GM12874 (cell line): ENCODE data around the gene NDOR1.

ENCODE experiments used
- TF ChIP-seq, protein P1 (sequence below): IDR thresholded peaks from 2 replicates; pipeline ENCODE4 v1.5.1; 2011; ENCODE audit warnings: low read depth, mild to moderate bottlenecking, control low read depth, low read length, moderate library complexity; ENCODE audit not compliant: insufficient read depth

The NDOR1 gene

DNA sequence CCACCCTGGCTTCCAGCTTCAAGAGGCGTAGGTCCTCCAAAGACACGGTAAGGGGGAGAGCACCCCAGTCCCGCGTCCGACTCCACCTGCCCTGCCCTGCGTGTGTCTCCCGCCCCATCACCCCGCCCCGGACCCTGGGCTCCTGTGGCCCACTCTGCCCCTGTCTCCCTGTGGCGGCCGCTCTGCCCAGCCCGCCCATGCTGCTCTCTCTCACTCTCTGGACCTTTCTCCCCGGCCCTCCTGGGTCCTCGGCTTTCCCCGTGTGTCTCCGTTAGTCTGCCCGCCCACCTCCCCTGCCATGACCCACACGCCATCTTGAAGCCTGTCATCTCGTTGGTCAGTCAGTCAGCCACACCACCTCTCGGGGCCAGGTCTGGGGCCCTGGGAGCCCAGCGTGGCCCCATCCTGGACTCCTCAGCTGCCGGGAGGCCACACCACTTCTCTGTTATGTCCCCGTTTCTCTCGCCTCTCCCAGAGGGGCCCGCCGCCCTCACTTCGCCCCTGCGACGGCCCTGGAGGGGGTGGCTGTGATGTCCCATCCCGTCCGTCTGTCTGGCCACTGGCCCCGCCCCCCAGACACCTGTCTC is 40.2 kb upstream of the NDOR1 start:
- TF ChIP-seq, protein P1, sequence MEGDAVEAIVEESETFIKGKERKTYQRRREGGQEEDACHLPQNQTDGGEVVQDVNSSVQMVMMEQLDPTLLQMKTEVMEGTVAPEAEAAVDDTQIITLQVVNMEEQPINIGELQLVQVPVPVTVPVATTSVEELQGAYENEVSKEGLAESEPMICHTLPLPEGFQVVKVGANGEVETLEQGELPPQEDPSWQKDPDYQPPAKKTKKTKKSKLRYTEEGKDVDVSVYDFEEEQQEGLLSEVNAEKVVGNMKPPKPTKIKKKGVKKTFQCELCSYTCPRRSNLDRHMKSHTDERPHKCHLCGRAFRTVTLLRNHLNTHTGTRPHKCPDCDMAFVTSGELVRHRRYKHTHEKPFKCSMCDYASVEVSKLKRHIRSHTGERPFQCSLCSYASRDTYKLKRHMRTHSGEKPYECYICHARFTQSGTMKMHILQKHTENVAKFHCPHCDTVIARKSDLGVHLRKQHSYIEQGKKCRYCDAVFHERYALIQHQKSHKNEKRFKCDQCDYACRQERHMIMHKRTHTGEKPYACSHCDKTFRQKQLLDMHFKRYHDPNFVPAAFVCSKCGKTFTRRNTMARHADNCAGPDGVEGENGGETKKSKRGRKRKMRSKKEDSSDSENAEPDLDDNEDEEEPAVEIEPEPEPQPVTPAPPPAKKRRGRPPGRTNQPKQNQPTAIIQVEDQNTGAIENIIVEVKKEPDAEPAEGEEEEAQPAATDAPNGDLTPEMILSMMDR = no peak

DNA sequence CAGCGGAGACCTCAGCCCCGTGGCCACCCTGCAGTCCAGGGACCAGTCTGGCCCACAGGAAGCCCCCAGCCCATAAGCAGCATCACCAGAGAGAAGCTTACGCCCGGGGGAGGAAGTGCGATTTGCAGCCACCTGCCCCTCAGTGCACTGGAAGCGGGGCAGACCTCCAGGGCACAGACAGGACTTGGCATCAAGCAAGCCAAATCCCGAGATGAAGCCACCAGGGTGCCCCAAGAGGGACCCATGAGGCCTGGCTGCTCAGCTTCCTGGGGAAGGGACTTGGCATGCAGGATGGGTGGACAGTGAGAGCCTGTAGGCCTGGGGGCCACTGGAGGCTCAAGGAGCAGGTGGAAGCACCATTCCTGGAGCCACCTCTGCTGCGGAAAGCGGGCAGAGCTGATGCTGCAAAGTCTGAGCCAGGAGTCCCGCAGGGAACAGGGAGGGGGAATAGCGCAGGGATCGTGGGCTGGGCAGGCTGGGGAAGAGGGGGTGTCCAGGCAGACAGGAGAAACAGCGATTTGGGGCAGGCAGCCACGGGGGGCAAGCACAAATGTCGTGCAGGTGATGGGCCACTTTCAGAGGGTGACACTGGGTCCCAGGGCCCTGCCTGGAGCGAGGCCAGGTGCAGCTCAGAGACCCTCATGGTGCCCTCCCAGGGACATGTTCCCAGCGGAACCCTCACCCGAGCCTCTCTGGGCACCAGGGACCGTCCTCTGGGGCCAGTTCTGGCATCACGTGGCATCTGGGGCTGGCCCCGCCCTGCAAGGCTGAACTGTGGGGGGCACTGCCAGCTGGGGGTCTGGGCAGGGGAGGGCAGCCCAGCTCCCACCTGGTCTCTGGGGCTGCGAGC is 38.9 kb upstream of the NDOR1 start:
- TF ChIP-seq, protein P1 = no peak

DNA sequence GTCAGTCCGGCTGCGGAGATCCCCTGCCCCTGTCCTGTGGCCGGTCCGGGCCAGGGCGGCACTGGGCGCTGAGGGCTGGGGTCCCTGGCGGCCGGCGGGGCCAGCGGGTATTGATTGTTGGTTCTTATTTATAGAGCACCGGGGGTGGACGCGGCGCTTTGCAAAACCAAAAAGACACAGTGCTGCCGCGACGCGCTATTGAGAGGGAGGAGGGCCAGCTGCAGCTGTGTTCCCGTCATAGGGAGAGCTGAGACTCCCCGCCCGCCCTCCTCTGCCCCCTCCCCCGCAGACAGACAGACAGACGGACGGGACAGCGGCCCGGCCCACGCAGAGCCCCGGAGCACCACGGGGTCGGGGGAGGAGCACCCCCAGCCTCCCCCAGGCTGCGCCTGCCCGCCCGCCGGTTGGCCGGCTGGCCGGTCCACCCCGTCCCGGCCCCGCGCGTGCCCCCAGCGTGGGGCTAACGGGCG is 38.2 kb upstream of the NDOR1 start:
- TF ChIP-seq, protein P1 = no peak

DNA sequence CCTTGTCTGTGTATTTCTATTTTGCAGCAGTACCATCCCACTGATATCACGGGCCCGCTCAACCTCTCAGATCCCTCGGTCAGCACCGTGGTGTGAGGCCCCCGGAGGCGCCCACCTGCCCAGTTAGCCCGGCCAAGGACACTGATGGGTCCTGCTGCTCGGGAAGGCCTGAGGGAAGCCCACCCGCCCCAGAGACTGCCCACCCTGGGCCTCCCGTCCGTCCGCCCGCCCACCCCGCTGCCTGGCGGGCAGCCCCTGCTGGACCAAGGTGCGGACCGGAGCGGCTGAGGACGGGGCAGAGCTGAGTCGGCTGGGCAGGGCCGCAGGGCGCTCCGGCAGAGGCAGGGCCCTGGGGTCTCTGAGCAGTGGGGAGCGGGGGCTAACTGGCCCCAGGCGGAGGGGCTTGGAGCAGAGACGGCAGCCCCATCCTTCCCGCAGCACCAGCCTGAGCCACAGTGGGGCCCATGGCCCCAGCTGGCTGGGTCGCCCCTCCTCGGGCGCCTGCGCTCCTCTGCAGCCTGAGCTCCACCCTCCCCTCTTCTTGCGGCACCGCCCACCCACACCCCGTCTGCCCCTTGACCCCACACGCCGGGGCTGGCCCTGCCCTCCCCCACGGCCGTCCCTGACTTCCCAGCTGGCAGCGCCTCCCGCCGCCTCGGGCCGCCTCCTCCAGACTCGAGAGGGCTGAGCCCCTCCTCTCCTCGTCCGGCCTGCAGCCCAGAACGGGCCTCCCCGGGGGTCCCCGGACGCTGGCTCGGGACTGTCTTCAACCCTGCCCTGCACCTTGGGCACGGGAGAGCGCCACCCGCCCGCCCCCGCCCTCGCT is 37.5 kb upstream of the NDOR1 start:
- TF ChIP-seq, protein P1 = no peak

DNA sequence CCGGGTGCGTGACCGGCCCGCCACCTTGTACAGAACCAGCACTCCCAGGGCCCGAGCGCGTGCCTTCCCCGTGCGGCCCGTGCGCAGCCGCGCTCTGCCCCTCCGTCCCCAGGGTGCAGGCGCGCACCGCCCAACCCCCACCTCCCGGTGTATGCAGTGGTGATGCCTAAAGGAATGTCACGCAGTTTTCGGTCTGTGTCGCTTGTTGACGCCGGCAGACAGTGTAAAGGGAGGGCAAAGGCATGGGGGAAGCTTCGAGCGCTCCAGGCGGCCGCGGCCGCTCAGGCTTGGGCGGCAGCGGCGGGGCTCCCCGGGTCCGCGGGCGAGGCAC is 37.0 kb upstream of the NDOR1 start:
- TF ChIP-seq, protein P1 = no peak

DNA sequence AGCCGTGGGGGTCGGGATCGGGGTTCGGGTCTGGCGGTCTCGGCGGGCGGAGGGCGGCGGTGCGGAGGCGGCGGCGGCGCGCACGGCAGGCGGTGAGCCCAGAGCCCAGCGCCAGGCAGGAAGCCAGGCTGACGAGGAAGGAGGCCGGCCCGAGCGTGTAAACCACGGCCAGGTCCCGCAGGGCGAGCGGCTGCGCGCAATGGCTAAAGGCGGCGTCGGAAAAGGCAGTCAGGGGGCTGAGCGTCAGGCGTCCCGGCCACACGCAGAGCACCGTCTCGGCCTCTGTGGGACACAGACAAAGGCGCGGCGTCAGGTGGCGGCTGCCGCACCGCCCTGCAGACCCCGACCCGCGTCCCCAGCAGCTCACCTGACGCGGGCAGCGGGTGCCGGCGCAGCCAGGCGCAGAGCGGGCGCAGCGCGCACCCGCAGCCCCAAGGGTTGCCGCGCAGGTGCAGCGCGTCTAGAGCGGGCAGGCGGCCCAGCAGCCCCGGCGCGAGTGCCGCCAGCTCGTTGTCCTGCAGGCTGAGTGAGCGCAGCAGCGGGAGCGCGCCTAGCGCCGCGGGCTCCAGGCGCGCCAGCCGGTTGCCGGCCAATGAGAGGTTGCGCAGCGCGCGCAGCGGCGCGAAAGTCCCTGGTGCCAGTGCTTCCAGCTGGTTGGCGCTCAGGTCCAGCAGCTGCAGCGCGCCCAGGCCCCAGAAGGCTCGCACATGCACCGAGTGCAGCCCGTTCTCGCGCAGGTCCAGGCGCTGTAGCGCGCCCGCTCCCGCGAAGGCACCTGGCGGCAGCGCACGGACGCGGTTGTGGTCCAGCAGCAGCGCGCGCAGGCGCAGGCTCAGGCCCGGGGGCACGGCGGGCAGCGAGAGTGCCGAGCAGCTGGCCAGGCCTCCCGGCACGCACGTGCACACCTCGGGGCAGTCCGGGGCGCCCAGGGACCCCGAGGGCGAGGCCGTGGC is 36.3 kb upstream of the NDOR1 start:
- TF ChIP-seq, protein P1 = no peak
